ENCODE data around the gene ZNF841.

- TF ChIP-seq CTCF (IDR thresholded peaks at IDR 0.05): no peak
- no peak for TF ChIP-seq POLR2A (IDR thresholded peaks at IDR 0.05)
Measured at GRCh38 chr19:52094526-52095130, 937 bp downstream of the ZNF841 start.
